Measurements from ENCODE around the gene CEP164. TPM values are rescaled to one million over a fixed set of nuclear protein-coding genes. Genes with fewer than 3 reads are reported as not detected.

The CEP164 gene
- polyA plus RNA-seq, 1 of the 3 experiments (the other 2 are of a cell fraction): 27.7 TPM

GRCh38 chr11:117414724-117415123 lies 87.1 kb downstream of the CEP164 start:
- CTCF ChIA-PET: interaction anchor here (1.1 to 6.9 kb wide), 5 partner anchors 10 to 532 kb away, joined by 3 to 73 read pairs (median 6); no protein-coding TSS in a partner anchor
- TF ChIP-seq GATA2 (CRISPR knock-in tag; IDR thresholded peaks at IDR 0.05): no peak
- TF ChIP-seq GABPA (IDR thresholded peaks at IDR 0.05; ENCODE audit: low read depth): no peak
- no peak for TF ChIP-seq MAX (IDR thresholded peaks at IDR 0.05; ENCODE audit: low read depth)
- no peak for TF ChIP-seq ZBTB33 (IDR thresholded peaks at IDR 0.05; ENCODE audit: borderline replicate concordance, low read depth)
- no peak for TF ChIP-seq YY1 (IDR thresholded peaks at IDR 0.05; ENCODE audit: low read depth)
- TF ChIP-seq, protein P1, sequence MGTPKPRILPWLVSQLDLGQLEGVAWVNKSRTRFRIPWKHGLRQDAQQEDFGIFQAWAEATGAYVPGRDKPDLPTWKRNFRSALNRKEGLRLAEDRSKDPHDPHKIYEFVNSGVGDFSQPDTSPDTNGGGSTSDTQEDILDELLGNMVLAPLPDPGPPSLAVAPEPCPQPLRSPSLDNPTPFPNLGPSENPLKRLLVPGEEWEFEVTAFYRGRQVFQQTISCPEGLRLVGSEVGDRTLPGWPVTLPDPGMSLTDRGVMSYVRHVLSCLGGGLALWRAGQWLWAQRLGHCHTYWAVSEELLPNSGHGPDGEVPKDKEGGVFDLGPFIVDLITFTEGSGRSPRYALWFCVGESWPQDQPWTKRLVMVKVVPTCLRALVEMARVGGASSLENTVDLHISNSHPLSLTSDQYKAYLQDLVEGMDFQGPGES (IDR thresholded peaks at IDR 0.05; ENCODE audit: low read depth, low read length): no peak
- TF ChIP-seq, protein P2, sequence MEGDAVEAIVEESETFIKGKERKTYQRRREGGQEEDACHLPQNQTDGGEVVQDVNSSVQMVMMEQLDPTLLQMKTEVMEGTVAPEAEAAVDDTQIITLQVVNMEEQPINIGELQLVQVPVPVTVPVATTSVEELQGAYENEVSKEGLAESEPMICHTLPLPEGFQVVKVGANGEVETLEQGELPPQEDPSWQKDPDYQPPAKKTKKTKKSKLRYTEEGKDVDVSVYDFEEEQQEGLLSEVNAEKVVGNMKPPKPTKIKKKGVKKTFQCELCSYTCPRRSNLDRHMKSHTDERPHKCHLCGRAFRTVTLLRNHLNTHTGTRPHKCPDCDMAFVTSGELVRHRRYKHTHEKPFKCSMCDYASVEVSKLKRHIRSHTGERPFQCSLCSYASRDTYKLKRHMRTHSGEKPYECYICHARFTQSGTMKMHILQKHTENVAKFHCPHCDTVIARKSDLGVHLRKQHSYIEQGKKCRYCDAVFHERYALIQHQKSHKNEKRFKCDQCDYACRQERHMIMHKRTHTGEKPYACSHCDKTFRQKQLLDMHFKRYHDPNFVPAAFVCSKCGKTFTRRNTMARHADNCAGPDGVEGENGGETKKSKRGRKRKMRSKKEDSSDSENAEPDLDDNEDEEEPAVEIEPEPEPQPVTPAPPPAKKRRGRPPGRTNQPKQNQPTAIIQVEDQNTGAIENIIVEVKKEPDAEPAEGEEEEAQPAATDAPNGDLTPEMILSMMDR (IDR thresholded peaks at IDR 0.05): no peak
- no peak for TF ChIP-seq SMC3 (IDR thresholded peaks at IDR 0.05; ENCODE audit: low read depth, low read length)
- no peak for TF ChIP-seq MEF2A (IDR thresholded peaks at IDR 0.05; ENCODE audit: borderline replicate concordance, low read depth)
- TF ChIP-seq POLR2AphosphoS5 (IDR thresholded peaks at IDR 0.05; ENCODE audit: low read depth, low read length): no peak
- TF ChIP-seq RCOR1 (IDR thresholded peaks at IDR 0.05; ENCODE audit: low read length): no peak
- TF ChIP-seq RAD21 (IDR thresholded peaks at IDR 0.05; ENCODE audit: low read length): no peak
- no peak for TF ChIP-seq FOSL2 (IDR thresholded peaks at IDR 0.05; ENCODE audit: borderline replicate concordance, low read depth)
- no peak for TF ChIP-seq PBX3 (IDR thresholded peaks at IDR 0.05)
- TF ChIP-seq NRF1 (IDR thresholded peaks at IDR 0.05; ENCODE audit: low read depth, low read length): no peak

More at GRCh38 chr11:117414724-117415123, 87.1 kb downstream of the CEP164 start:
- no peaks in the 10 kb centered on the region for H4K20me1 ChIP-seq (ENCODE audit: insufficient read depth)
- 94% methylated on average over 6 of the region's 6 CpGs for WGBS (ENCODE audit: low lambda C conversion rate)
- no peak overlapping the region for H3K9ac ChIP-seq
- H2AFZ ChIP-seq (ENCODE audit: low read depth): no peak overlapping the region
- H3K27me3 ChIP-seq (ENCODE audit: insufficient read depth): no peaks in the 10 kb centered on the region
- DNase-seq: no peak
- H3K79me2 ChIP-seq (ENCODE audit: insufficient read depth): no peaks in the 10 kb centered on the region
- peaks cover 0 to 12% of the 10 kb centered on the region in 2 experiments; a peak in 1 of 4 replicates for H3K4me1 ChIP-seq (ENCODE audit: control insufficient read depth in 1 of 2, insufficient read depth in 2 of 2, low read depth in 1 of 2, low read length in 1 of 2)
- H3K27ac ChIP-seq (ENCODE audit: low read depth in 2 of 2, low read length in 1 of 2): no peak overlapping the region
- peaks cover 9 to 18% of the 10 kb centered on the region in 2 experiments for H3K36me3 ChIP-seq (replicated peaks in 1 of 2; ENCODE audit: control insufficient read depth in 1 of 2, insufficient read depth in 2 of 2, low read length in 1 of 2)
- H3F3A ChIP-seq (replicated peaks; ENCODE audit: insufficient read depth): no peaks in the 10 kb centered on the region
- no peaks in the 10 kb centered on the region for H3K9me3 ChIP-seq
- no peaks in the 10 kb centered on the region for H3K9me2 ChIP-seq
- H3K4me3 ChIP-seq (ENCODE audit: low read depth in 2 of 2, low read length in 1 of 2): no peak overlapping the region
- POLR2A ChIA-PET: no interaction called here
- H3K4me2 ChIP-seq: no peak overlapping the region
